Activated gamma-delta T cell treated with Interleukin-2 at 50 U/mL for 16 hours (primary cell): Measurements from ENCODE around the gene SLC8A1.

Experiments
- DNase-seq: peaks from one replicate; pipeline ENCODE4 v3.0.0-alpha.2; 2020

Gene SLC8A1

DNA sequence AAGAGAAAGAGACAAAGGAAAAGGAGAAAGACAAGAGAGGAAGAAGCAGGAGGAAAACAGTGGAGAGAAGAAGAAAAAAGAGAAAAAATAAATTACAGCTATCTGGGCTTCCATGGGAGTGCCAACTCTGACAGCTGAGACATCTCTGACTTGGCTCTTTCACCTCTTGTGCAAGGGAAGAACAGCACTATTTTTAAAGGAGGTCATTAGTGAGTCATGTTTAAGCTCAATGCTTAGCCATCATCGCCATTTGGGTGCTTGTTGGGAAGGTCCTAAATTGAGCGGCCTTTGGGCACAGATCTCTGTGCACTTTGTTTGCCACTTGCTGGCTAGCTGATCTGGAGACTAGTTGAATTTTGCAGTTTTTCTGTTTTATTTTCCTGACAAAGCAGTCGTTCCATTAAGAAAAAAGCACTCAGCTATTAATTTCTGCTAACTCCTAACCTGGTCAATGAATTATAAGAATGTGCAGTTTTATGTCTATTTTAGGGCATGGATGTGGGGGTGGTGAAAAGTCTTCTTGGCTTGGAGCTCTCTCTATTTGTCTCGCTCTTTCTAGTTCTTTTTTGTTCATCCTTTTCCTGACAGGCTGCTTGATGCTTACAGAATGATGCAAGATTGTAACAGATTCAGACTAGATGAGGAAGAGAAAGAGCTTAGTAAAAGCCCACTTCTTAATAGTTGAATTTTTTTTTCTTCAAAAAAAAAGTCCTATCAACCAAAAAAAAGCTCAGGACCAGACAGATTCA, 231.5 kb downstream of the SLC8A1 start:
- no peak for DNase-seq

DNA sequence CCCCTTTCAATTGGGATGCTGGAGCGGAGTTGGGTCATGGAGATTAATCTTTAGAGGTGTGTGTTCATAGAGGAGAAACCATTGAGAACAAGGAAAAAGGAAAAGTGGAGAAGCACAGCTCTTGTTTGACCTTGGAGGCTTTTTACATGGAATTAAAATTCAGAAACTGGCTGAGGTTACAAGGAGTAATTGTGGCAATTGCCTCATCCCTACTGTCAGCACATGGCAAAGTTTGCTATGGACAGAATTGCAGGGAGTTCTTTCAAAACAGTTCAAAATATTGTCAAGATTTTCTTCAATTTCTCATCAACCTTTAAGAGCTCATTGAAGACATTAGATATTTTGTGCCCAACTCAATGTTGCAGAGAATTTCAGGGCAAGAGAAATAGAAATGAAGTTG, 232.7 kb downstream of the SLC8A1 start:
- no peak for DNase-seq

DNA sequence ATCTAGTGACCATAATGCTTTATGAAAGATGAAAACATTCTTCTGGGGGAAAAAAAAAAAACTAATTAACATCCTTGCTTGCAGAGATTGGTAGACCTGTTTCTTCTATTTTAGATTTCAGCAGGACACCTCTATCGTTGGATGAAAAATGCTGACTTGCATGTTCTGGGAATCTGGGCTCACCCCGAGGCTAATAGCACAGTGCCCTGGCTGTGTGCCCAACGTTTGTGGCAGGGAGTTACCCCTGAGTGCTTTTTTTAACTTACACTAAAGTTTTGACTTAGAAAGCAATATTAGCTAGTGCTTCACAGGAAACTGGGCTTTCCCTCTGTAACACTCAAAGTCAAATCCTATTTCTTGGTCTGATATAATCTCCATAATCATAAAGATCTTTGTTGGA, 233.2 kb downstream of the SLC8A1 start:
- DNase-seq, result no peak

DNA sequence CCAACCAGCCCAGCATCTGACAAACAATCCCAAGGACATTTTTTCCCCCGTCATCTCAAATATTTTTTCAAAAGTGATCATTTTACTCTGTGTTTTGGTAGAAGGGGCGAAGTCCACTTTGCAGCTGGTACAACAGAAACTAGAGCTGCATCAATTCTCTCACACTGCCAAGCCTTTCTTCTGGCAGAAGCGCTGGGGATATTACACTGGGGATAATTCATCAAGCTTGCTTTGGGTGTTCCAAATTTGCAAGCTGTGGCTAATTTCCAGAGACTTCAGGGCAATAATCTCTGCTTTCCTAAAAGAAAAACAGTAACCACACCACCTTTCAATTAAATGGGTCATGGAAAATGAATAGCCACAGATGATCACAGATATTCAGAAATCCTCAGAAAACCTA, 238.3 kb downstream of the SLC8A1 start:
- DNase-seq, result no peak

DNA sequence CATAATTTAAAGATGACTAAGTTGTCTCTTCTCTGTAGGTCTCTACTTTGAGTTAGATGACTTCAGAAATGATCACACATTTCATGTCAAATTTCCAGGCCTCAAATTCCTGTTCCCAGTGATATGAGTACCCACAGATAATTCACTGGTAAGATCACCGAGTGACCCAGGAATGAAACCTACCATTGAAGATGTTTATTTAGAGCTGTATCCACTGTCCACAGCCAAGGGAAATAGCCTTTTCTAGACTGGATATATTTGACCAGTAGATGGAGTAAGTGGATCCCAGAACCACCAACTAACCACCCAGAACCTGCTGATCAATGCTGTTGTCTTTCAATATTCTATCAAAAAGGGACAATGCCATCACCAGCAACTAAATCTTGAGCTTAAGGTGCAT, 238.8 kb downstream of the SLC8A1 start:
- no peak for DNase-seq

DNA sequence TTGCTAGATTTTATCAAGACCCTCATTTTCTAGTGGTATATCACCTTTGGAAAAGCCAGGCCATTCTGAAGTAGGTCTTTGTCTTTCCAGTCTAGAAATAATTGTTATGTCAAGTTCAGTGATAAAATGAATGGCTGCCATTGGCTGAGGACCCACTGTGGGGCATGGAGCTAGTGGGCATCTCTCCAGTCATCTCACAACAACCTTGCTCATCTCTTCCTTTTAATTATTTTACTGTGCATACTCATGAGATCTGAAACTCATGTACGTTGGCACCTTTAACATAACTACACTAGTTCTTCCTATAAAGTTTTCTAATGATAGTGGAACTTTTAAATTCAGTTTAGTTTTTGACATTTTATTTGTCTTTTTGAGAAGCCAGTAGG, 240.9 kb downstream of the SLC8A1 start:
- no peak for DNase-seq

DNA sequence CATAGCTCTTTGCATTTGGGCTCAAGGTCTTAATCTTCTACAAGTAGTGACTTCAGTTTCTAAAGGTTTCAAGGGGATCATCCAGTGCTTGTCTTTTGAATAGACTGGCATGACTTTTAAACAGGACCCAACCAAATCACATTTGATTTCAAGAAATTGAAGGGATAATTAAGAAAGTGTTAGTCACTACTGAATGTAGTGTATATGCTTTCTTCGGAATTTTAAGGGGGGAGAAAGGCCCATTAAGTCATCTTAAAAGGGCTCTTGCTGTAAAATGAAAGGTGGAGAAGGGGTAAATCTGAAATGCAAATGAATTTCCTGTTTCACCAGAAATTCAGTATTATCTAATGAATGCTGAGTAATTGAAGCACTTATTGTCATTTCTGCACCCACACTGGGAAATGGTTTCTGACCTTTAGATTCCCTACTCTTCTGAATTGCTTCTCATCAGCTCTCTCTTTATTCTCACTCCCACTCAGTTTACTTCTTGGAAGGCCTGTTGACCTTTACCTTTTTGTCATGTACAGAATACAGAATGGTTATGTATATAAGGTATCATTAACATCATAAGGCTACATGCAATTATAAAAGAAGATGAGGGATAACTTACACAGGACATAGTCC, 241.4 kb downstream of the SLC8A1 start:
- no peak for DNase-seq

DNA sequence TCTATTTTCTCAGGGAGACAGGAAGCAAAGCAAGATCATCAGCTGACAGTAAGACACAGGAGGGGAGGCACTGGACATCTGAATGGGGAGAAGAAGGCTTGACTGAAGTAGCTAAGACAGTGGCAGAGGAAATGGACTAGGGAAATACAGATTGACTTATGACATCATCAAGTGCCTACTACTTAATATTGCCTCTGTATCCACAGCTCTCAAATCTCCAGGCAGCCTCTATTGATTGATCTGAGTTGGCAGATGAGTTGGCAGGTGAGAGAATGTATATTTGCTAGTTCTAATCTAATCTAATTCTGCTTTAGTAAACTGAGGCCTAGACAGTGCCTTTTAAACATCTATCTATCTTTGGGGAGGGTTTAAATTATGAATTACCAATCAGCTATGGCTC, 242.1 kb downstream of the SLC8A1 start:
- no peak for DNase-seq

DNA sequence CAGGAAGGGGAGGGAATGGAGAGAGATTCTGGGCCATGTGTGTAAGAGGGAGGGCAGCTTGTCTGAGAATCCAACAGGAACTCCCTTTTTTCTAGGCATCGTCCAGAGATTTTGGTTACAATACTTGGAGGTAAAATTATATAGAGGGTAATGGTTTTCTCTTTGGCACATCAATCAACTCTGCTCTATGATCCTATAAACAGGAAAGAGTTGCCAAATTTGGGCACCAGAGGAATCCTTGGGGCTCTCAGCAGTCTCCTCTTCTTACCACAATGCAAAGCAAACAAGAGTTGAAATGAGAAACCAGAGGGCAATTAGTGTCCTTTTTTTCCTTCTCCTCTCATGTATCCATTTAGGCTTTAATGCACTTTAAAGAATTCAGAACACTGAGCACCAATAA, 243.4 kb downstream of the SLC8A1 start:
- no peak for DNase-seq

DNA sequence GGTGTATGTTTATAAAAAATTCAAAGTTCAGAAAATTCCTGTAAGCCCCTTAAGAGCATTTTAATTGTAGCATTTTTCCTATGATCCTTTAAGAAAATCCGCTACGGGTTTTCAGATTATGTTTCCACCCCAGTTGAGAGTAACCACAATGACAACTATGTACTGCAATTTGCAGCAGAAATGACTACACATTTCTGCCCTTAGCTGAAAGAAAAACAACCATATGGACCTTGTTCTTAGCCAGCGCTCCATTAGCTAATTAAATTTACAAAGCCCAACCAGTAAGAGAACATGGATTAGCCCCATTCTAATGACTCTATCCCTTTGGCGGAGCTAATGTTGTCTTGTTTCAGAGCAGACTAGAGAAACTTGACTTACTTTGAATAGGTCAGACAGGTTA, 247.6 kb downstream of the SLC8A1 start:
- DNase-seq, result no peak

DNA sequence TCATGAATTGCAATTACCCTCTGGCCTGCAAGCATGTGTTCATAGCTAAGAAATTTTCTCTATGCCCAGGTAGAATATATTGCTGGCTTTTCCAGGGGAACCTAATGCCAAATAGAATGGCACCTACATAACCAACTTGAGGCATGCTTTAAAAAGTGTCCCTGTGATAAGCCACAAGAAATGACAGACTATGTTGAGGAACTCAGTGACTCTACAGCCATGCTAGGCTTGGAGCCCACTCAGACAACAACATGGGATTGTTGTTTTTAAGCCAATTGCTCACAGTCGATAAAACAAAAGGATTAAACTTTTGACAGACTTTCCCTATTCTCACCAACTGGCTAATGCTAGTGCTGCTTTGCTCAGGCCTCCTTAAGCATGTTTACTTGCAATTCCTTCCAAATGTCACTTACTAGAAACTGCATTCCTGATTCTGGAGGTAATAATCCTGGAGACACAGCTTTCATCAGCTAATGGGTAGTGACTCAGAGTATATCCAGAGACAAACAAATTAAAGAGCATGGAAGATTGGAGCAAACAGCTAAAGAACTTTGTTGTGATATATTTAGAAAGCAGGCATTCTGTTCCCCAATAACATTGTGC, 249.0 kb downstream of the SLC8A1 start:
- no peak for DNase-seq

DNA sequence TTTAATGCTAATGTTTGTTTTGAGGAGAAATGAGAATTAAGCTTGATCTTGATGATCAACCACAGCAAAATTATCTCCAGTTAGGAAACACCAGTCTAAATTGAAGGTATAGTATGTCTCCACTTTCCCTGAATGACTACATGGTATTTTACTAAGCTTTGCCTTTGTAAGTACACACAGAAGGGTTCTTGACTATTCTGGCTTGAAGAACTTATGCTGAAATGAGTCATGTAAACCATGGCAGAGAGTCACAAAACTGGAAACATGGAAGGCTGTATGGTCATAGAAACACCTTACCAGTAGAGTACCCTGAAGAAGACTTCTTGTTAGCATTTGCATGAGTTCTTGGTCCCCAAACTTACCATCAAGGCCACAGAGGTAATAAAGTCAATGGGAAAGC, 250.5 kb downstream of the SLC8A1 start:
- no peak for DNase-seq

DNA sequence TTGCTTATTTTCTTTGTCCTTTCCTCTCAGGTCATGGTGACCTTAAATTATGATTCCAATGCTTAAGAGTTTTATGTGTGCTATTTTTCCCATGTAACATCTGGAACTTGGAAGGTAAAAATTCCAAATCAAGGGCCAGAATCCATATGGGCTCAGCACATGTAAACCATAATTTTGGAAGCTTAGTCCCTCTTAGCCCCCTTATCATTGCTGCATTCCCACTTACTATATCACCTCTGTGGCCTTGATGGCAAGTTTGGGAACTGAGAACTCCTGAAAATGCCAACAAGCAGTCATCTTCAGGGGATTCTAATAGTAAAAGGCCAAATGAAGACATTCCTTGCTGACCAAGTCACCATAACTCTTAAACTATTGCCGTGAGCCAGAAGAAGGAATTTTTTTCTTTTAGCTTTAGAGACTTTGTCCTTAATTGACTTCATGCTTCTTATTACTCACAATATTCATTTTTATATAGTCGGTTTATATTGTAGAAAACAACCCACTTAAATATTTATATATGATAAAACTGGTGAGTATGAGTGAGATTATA, 251.4 kb downstream of the SLC8A1 start:
- DNase-seq, result no peak

DNA sequence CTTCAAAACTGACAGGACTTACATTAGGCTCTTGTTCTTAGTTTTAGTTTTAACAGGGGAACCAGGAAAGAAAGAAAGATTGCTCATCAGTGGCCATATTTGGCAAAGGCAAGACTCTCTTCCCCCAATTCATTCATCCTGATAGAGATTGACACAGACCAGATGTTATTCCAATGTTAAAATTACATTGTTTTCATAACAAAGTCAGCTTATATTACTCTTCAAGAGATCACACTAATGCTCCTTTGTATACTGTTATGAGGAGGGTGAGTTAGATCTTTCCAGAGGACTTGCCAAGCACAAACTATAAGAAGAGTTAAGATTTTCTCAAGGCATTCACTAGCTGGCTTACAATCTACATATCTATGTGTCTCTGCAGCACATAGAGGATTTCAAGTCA, 252.1 kb downstream of the SLC8A1 start:
- no peak for DNase-seq

DNA sequence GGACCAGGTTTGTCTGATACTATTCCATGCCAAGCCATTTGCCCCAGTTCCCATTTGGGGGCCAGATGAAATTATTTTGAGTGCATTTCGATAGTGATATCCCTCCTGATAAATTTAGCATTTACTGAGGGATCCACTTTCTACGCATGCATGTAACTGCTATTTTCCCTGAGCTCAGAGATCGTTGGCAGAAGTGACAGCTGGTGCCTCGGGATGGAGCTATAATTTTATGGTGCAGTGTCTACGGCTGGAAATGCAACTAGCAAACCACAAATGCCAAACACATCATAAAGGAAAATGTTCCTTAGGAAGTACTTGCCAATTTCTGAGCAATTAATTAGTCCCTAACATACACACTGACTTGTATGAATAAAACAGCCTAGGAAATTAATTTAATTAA, 254.8 kb downstream of the SLC8A1 start:
- DNase-seq, result no peak

DNA sequence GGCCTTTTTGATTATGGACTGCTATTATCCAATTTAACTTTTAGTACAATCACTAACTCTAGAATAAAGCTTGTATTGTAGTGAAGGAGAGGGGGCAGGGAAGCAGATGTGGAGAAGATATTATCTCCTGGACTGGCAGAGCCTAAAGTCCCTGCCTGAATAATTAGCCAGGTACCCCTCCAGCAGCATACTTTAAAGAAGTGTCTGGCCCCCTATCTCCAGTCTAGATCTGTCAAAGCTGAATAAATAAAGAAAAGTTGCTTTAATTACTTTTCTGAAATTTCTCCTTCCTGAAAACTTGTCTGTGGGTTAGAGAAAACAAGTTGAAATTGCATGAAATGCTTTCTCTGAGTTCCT, 258.2 kb downstream of the SLC8A1 start:
- DNase-seq, result no peak

DNA sequence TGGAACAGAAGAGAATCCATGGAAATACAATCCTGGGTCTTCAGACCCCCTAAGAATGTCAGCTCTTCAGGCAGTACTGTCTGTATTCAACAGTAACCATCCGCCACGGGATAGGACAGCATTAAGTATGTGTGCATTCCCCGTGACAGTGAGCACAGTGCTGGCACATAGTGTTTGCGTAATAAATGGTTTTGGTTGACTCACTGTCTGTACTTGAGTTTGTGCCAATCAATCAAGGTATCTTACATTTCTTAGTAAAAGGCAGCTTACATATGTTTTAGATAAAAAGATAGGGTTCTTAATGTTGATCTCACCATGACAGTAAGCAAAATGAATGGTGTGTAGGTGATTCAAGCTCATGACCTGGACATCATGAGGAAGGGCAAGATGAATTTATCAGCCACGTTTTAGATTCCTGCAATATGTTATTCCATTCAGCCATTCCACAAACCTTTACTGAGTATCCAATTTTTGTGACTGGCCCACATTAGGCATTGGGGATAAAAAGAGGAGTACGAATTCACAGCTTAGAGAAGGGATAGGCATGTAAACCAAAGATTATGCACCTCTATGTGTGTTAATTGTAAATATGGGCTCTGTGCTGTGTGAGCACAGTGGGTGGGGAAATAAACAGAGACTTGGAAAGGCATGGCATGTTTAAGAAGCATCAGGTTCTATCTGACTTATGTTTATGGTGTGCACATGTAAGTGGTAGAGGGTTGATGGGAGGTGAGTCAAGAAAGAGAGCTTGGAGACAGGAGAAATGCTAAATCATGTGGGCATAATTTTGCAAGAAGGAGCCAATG, 258.8 kb downstream of the SLC8A1 start:
- no peak for DNase-seq

DNA sequence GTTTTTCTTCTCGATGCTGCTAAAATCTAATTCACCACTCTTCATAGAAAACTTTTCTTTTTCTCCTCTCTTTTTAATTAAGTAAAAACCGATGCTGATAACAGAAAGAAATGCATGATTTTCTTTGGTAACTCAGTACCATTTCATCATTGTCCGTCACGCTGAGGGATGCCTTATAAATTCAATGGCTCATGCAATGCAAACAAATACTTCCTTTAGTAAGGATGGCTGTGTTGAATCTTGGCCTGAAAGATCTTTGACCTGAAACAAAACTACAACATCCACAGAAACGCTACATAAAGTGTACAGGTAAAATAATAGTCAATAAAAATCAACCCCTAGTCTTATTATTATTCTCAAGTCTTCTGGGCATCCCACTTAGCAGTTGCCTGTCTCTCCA, 261.4 kb downstream of the SLC8A1 start:
- no peak for DNase-seq

DNA sequence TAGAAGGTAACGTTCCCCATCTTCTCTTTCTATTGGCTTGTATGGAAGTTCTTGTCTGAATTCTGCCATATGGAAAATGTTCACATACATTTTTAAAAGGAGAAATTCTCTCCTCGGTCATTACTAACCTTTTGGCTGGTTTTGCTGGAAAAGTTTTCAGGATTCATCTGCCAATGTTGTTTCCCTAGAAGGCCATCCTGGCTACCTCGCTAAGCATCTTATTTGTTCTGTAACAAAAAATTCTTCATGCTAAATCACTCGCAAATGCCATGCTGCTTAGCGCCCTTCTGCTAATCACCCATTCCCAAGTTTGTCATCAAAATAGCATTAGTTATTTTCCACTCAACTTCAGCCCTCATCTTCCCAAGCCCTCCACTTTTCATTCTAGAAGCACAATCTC, 262.0 kb downstream of the SLC8A1 start:
- DNase-seq, result no peak

DNA sequence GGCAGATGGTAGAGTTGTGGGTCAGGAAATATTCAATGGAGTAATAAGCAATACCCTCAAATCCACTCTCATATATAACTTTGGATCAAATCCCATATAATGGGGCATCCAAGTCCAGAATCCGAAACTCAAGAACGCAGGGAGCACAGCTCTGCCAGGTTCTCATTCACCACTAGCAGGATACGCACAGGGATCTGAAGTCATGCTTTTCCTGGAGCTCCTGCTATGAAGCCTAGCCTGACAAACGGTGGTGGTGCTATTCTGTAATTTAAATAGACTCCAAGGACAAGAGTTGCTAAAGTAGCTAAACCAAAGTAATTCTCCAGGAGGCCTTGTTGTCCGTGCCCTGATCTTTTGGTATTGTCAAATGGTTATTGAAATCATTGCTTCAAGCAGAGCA, 264.8 kb downstream of the SLC8A1 start:
- DNase-seq, result no peak

DNA sequence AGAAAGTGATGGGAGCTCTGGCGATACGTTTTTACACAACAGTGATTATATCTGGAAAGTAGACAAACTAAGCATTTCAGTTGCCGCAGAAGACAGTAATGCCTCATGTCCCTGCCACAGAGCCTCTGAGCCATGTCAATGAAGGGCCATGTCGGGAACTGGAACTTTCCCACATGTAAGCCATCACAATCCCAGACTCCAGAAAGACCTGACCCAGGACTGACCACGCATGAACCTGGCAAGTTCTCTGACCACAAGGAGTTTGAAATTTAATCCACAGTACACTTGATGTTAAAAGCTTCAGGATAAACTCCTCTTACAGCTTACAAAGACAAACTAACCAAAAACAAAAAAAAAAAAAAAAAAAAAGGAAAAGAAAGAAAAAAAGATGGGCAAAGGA, 267.3 kb downstream of the SLC8A1 start:
- no peak for DNase-seq

DNA sequence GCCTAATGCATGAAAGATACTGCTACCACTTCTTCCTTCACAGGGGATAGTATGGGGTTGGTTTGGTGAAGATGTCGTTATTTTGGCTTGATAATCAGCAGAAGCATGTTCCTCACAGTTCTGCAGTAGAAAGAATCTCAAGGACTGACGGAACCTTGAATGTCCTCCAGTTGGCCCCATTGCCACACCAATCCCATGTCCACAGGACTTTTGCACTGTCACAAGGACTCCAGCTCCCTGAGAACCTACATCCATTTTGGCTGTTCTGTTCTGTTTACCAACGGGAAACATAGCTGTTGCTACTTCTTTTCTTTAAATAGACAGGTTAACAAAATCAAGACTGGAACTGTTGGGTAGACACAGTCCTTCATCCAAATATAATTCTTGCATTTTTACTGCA, 270.0 kb downstream of the SLC8A1 start:
- no peak for DNase-seq

DNA sequence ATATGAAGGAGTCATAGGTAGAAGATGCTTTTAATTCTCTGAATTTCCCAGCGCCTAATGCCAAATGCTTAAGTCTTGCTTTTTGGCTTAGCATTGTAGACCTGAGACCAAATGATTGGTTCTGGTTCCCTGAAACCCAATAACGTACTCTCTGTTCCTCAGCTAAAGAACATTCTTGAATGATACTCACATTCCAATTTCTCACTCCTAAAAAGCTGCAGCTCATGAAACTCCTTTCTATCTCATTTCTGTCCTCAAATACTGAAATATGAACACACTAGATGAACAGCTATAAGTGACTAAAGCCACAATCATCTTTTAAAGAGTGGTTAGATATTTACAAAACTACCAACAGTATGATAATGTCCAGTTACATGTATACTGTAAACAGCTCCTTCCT, 272.1 kb downstream of the SLC8A1 start:
- no peak for DNase-seq

DNA sequence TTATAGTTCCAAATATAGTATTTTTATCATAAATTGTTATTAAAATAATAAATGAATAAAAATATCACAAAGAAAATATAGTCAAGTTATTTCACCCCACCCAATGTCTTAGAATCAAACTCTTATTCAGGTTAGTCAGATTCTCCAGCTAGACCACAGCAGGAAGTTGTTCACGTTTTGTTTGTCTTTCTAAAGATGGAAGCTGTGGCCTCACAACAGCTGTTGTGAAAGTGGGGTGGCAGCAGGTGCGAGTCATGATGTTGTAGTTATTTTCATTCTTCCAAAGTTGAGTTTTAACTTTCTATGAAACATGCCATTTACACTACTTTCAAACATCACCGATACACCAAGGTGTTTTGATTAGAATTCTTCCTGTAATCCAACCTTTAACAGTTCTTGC, 272.9 kb downstream of the SLC8A1 start:
- no peak for DNase-seq
